Psoas muscle (tissue), 8 donors: ENCODE results near the gene BAAT. TPM values are rescaled to one million over a fixed set of nuclear protein-coding genes. Genes with fewer than 3 reads are reported as not detected.

ENCODE experiments used
- ATAC-seq, 4 donors: fragments of 200-7000 bp; cut with Tn5 transposase; one replicate each; pipeline ENCODE4 v1.9.1; 2020; ENCODE audit warnings: moderate library complexity in 3 of 4, mild to moderate bottlenecking in 2 of 4
- DNase-seq, 2 donors: peaks; one replicate each; pipeline ENCODE4 v3.0.0-alpha.2; 2020
- H3K27ac ChIP-seq: fragments of 200-600 bp; one replicate; pipeline ENCODE4 v1.8.0; 2022
- H3K27me3 ChIP-seq, 3 donors: fragments of 200-600 bp in 1 of 3; one replicate each; pipeline versions ENCODE4 v1.6.1 to v1.8.0; 2013 to 2022; ENCODE audit warnings: low read length in 2 of 3, mild to moderate bottlenecking in 2 of 3, moderate library complexity in 1 of 3; ENCODE audit not compliant: insufficient read depth in 3 of 3
- H3K36me3 ChIP-seq, 2 donors: fragments of 200-600 bp in 1 of 2; one replicate each; pipeline versions ENCODE4 v1.6.1 to v1.8.0; 2013 to 2022; ENCODE audit warnings: low read depth in 1 of 2, mild to moderate bottlenecking in 1 of 2, moderate library complexity in 1 of 2; ENCODE audit not compliant: insufficient read depth in 1 of 2
- H3K4me1 ChIP-seq: fragments of 200-600 bp; one replicate; pipeline ENCODE4 v1.8.0; 2022
- H3K4me3 ChIP-seq: fragments of 200-600 bp; one replicate; pipeline ENCODE4 v1.8.0; 2022; ENCODE audit warnings: mild to moderate bottlenecking
- H3K9me3 ChIP-seq: fragments of 200-600 bp; one replicate; pipeline ENCODE4 v1.8.0; 2022
- WGBS, 3 donors: extraction: QIAGEN DNeasy Blood & Tissue Kit; methylation state at CpG; one replicate each; pipeline versions ENCODE4 v1.1.6 to v1.1.7; 2013; 5-methylcytosine and 5-hydroxymethylcytosine counted together
- intact Hi-C, 2 donors: fragments of 100-400 bp; cut with DNase I; formaldehyde crosslinking; loops; one replicate each; pipeline versions ENCODE4 v1.11.0 to v1.14.2; 2022
- polyA plus RNA-seq, 3 donors: library from polyadenylated mRNA; stranded (reverse); fragments of 200-250 nt; gene quantifications; one replicate each; pipeline ENCODE4 v1.2.3, GENCODE V29; 2013
- total RNA-seq, 4 donors: library from RNA; stranded (reverse); fragmentation: NEBNext Ultra II Directional in 2 of 4; extraction: Animal tissue kit (Norgen Biotek cat#: 25700) in 2 of 4; gene quantifications; one replicate each; pipeline versions ENCODE4 v1.2.1 to v1.2.4, GENCODE V29; 2021 to 2023
- TF ChIP-seq, protein P1 (sequence below): fragments of 200-600 bp; IDR thresholded peaks from one replicate; pipeline ENCODE4 v1.8.0; 2022; ENCODE audit warnings: antibody characterized with exemption
- donor health status: healthy with polysubstance abuse.
- donor health status: DM: no; HTN: no; CAD: no; lungs with moderate emphysema.
- donor health status: Bipolar disorder and iron deficiency.
- donor health status: healthy.
- donor health status: DM: yes; HTN: yes; CAD: no.
- donor health status: DM: no; HTN: no; CAD: no.
- donor health status: DM: no; HTN: no; CAD: no.
- donor health status: DM: yes; HTN: yes; CAD: no.

BAAT gene
- total and polyA plus RNA-seq, 7 donors = 0.08 to 0.71 (median 0.20) TPM

- no peaks in the 10 kb centered on the region for H3K4me1 ChIP-seq
- intact Hi-C loops = no loop called here
- DNase-seq (no peak), ATAC-seq (peak in 3 of 4 donors; percentile 40 to 46 (median 44))
- WGBS, 3 donors = 97 to 99% (median 98%) methylated on average over 4 of the region's 4 CpGs
- H3K27me3 ChIP-seq = no peaks in the 10 kb centered on the region
- no peak overlapping the region for H3K27ac ChIP-seq
- peaks cover 99% of the 10 kb centered on the region for H3K9me3 ChIP-seq
- TF ChIP-seq, protein P1, sequence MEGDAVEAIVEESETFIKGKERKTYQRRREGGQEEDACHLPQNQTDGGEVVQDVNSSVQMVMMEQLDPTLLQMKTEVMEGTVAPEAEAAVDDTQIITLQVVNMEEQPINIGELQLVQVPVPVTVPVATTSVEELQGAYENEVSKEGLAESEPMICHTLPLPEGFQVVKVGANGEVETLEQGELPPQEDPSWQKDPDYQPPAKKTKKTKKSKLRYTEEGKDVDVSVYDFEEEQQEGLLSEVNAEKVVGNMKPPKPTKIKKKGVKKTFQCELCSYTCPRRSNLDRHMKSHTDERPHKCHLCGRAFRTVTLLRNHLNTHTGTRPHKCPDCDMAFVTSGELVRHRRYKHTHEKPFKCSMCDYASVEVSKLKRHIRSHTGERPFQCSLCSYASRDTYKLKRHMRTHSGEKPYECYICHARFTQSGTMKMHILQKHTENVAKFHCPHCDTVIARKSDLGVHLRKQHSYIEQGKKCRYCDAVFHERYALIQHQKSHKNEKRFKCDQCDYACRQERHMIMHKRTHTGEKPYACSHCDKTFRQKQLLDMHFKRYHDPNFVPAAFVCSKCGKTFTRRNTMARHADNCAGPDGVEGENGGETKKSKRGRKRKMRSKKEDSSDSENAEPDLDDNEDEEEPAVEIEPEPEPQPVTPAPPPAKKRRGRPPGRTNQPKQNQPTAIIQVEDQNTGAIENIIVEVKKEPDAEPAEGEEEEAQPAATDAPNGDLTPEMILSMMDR = no peak
- H3K36me3 ChIP-seq = peaks cover 34 to 54% of the 10 kb centered on the region in 2 donors
- H3K4me3 ChIP-seq = no peak overlapping the region
These were observed 24.3 kb upstream of the BAAT start for GRCh38 chr9:101409079-101409477.

DNA sequence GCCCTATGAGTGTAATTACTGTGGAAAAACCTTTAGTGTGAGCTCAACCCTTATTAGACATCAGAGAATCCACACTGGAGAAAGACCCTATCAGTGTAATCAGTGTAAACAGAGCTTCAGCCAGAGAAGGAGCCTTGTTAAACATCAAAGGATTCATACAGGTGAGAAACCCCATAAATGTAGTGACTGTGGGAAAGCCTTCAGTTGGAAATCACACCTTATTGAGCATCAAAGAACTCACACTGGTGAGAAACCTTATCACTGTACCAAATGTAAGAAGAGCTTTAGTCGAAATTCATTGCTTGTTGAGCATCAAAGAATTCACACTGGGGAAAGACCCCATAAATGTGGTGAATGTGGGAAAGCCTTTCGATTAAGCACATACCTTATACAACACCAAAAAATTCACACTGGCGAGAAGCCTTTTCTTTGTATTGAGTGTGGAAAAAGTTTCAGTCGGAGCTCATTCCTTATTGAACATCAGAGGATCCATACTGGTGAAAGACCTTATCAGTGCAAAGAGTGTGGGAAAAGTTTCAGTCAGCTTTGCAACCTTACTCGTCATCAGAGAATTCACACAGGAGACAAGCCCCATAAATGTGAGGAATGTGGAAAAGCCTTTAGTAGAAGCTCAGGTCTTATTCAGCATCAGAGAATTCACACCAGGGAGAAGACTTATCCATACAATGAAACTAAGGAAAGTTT is 23.7 kb upstream of the BAAT start:
- Histone ChIP-seq H3K4me1 (no peaks in the 10 kb centered on the region), H3K27me3 (no peaks in the 10 kb centered on the region), H3K4me3 (no peak overlapping the region), H3K36me3 (peaks cover 39 to 60% of the 10 kb centered on the region in 2 donors), H3K9me3 (peaks cover 95% of the 10 kb centered on the region), H3K27ac (no peak overlapping the region)
- 98 to 99% (median 98%) methylated on average over 5 of the region's 5 CpGs for WGBS, 3 donors
- intact Hi-C loops = no loop called here
- TF ChIP-seq, protein P1 = no peak
- ATAC-seq (peak in 1 of 4 donors; percentile 42), DNase-seq (no peak)

- no peaks in the 10 kb centered on the region for H3K27me3 ChIP-seq
- peaks cover 23% of the 10 kb centered on the region for H3K4me1 ChIP-seq
- intact Hi-C loops = no loop called here
- no peak for DNase-seq
- H3K9me3 ChIP-seq = peaks cover 47% of the 10 kb centered on the region
- H3K4me3 ChIP-seq = no peak overlapping the region
- H3K36me3 ChIP-seq = peaks cover 46 to 87% of the 10 kb centered on the region in 2 donors
- no peak overlapping the region for H3K27ac ChIP-seq
- TF ChIP-seq, protein P1 = no peak
- WGBS, 3 donors = 94 to 95% (median 95%) methylated on average over 9 of the region's 9 CpGs
- no peak for ATAC-seq
These were observed 18.9 kb upstream of the BAAT start for GRCh38 chr9:101403516-101404285.

GRCh38 chr9:101400120-101400519 is 15.3 kb upstream of the BAAT start:
- H3K4me3 ChIP-seq = peak overlapping the region; percentile 81
- DNase-seq = peak in 1 of 2 donors; percentile 40

More at GRCh38 chr9:101400120-101400519, 15.3 kb upstream of the BAAT start:
- H3K9me3 ChIP-seq = peaks cover 11% of the 10 kb centered on the region
- 21 to 27% (median 26%) methylated on average over 5 of the region's 5 CpGs for WGBS, 3 donors
- no peak for ATAC-seq
- TF ChIP-seq, protein P1 = no peak
- H3K27ac ChIP-seq = peak overlapping the region; percentile 88
- intact Hi-C loops = no loop called here
- peaks cover 26 to 53% of the 10 kb centered on the region in 2 donors for H3K36me3 ChIP-seq
- no peaks in the 10 kb centered on the region for H3K27me3 ChIP-seq
- H3K4me1 ChIP-seq = peaks cover 38% of the 10 kb centered on the region
